ENCODE data around the gene GSPT1.
"Not testable (repeated sequence)": the region's sequence is repeated elsewhere in the genome, so short reads cannot be mapped to it uniquely, and the experiment has no call there.

The GSPT1 gene

DNA sequence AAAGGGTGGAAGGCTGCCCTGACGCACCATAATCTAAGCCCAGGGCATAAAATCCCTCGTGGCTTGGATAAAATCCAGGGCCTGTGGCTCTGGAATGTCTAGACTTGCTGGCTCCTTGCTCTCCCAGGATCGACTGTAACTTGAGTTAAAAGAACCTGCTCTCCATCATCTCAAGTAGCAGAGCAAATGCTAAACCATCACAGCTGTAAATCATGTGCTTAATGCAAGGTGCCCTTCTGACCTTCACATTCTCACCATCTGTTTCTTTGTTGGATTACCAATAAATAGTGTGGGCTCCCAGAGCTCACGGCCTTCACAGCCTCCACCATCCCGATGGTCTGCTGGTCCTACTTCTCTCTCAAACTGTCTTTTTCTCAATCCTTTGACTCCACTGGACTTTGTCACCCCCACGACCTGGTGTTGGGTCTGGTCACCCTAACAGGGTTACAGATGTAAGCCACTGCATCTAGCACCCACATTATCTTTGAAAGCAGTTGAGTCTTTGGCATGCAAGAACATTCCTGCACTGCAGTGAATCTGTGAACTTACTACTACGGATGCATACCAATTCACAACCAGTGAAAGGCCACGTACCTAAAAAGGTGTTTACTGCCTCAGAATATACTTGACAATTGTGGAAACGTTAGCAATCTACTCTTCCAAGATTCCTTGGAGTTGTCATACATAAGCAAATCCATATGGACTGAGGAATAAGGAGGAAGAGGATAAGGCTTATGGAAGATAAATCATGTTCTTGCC lies 79.7 kb downstream of the GSPT1 start:
- H3K4me3 ChIP-seq (ENCODE audit: low read depth, low read length) = no peak overlapping the region
- TF ChIP-seq, protein P1, sequence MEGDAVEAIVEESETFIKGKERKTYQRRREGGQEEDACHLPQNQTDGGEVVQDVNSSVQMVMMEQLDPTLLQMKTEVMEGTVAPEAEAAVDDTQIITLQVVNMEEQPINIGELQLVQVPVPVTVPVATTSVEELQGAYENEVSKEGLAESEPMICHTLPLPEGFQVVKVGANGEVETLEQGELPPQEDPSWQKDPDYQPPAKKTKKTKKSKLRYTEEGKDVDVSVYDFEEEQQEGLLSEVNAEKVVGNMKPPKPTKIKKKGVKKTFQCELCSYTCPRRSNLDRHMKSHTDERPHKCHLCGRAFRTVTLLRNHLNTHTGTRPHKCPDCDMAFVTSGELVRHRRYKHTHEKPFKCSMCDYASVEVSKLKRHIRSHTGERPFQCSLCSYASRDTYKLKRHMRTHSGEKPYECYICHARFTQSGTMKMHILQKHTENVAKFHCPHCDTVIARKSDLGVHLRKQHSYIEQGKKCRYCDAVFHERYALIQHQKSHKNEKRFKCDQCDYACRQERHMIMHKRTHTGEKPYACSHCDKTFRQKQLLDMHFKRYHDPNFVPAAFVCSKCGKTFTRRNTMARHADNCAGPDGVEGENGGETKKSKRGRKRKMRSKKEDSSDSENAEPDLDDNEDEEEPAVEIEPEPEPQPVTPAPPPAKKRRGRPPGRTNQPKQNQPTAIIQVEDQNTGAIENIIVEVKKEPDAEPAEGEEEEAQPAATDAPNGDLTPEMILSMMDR (IDR thresholded peaks at IDR 0.05; ENCODE audit: low read depth, low read length) = no peak

DNA sequence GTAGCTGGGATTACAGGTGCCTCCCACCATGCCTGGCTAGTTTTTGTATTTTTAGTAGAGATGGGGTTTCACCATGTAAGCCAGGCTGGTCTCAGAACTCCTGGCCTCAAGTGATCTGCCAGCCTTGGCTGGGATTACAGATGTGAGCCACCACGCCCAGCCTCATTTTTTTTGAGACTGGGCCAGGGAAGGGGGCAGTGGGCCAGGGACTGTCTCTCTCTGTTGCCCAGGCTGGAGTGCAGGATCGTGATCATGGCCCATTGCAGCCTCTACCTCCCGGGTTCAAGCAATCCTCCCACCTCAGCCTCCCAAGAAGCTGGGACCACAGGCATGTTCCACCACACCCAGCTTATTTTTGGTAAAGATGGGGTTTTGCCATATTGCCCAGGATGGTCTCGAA lies 80.4 kb downstream of the GSPT1 start:
- TF ChIP-seq, protein P1 (IDR thresholded peaks at IDR 0.05; ENCODE audit: low read depth, low read length) = no peak

GRCh38 chr16:11833951-11834695 lies 81.6 kb downstream of the GSPT1 start:
- H3K4me3 ChIP-seq (ENCODE audit: low read depth, low read length) = no peak overlapping the region
- TF ChIP-seq, protein P1 (IDR thresholded peaks at IDR 0.05; ENCODE audit: low read depth, low read length) = no peak

More for the DNA sequence above, 80.4 kb downstream of the GSPT1 start:
- no peak overlapping the region for H3K4me3 ChIP-seq (ENCODE audit: low read depth, low read length)

GRCh38 chr16:11828696-11829095 lies 87.1 kb downstream of the GSPT1 start:
- TF ChIP-seq, protein P1 (IDR thresholded peaks at IDR 0.05; ENCODE audit: low read depth, low read length) = no peak

GRCh38 chr16:11825520-11826165 lies 90.1 kb downstream of the GSPT1 start:
- H3K4me3 ChIP-seq (ENCODE audit: low read depth, low read length) = not testable (repeated sequence)

More at GRCh38 chr16:11828696-11829095, 87.1 kb downstream of the GSPT1 start:
- H3K4me3 ChIP-seq (ENCODE audit: low read depth, low read length) = no peak overlapping the region

- TF ChIP-seq, protein P1 (IDR thresholded peaks at IDR 0.05; ENCODE audit: low read depth, low read length) = no peak
- no peak overlapping the region for H3K4me3 ChIP-seq (ENCODE audit: low read depth, low read length)
Observed at GRCh38 chr16:11824362-11824761, 91.4 kb downstream of the GSPT1 start.

- H3K4me3 ChIP-seq (ENCODE audit: low read depth, low read length) = not testable (repeated sequence)
Observed at GRCh38 chr16:11823645-11824044, 92.1 kb downstream of the GSPT1 start.

DNA sequence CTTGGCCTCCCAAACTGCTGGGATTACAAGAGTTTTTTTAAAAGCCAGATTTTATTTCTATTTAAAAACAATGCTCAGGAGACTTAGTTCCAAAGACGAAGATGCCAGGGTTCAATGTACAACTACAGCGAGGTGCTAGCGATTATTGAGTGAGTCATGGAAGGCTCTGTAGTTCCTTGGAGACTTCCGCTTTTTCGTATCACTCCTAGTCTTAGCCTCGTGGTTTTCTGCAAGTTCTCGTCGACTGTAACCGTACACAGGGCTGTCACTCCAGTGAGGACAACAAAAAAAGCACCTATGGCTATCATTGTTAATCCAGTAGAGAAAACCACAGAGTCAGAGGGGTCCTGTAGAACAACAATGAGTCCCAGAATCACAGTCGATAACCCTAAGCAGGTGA lies 96.0 kb downstream of the GSPT1 start:
- H3K4me3 ChIP-seq (ENCODE audit: low read depth, low read length) = no peak overlapping the region
- TF ChIP-seq, protein P1 (IDR thresholded peaks at IDR 0.05; ENCODE audit: low read depth, low read length) = no peak

- not testable (repeated sequence) for H3K4me3 ChIP-seq (ENCODE audit: low read depth, low read length)
Observed at GRCh38 chr16:11818970-11819369, 96.8 kb downstream of the GSPT1 start.
